T-helper 17 cell (primary cell): ENCODE data around the gene CRB2. TPM values are rescaled to one million over a fixed set of nuclear protein-coding genes. Genes with fewer than 3 reads are reported as not detected.
A peak's percentile ranks its signal among the peaks of the same experiment; 100 is the strongest.

Experiments used
- ATAC-seq: fragments of 150-1000 bp; cut with Tn5 transposase; 2 replicates; pipeline ENCODE4 v1.10.0; 2021; ENCODE audit warnings: mild to moderate bottlenecking, moderate library complexity
- DNase-seq, 3 donors: peaks; one replicate each; pipeline versions ENCODE4 v3.0.0 to v3.0.0-alpha.2; 2020 to 2021
- H3K9me3 ChIP-seq: one replicate; pipeline ENCODE4 v1.7.0; 2013; ENCODE audit warnings: low read length, mild to moderate bottlenecking; ENCODE audit not compliant: control insufficient read depth, poor library complexity, severe bottlenecking
- H3K27ac Mint-ChIP-seq: one replicate; pipeline ENCODE4 v1.8.0; 2022; ENCODE audit warnings: mild to moderate bottlenecking, moderate library complexity, mixed read lengths
- H3K27me3 Mint-ChIP-seq: one replicate; pipeline ENCODE4 v1.8.0; 2022; ENCODE audit warnings: mixed read lengths
- H3K36me3 Mint-ChIP-seq: one replicate; pipeline ENCODE4 v1.8.0; 2022; ENCODE audit warnings: low read depth, mixed read lengths
- H3K4me1 Mint-ChIP-seq: one replicate; pipeline ENCODE4 v1.8.0; 2022; ENCODE audit warnings: mild to moderate bottlenecking, mixed read lengths
- H3K4me3 Mint-ChIP-seq: one replicate; pipeline ENCODE4 v1.8.0; 2022; ENCODE audit warnings: mild to moderate bottlenecking, moderate library complexity, mixed read lengths
- total RNA-seq, 4 donors: library from RNA in 2 of 4; stranded (reverse) in 2 of 4; gene quantifications; one replicate each; pipeline ENCODE4 v1.2.3 and lab custom pipeline; 2022 to 2026

CRB2 gene
- total RNA-seq, 2 donors from 2014 or later = not detected

GRCh38 chr9:123335193-123335985 is 20.6 kb upstream of the CRB2 start:
- DNase-seq = no peak
- H3K9me3 ChIP-seq = no peaks in the 10 kb centered on the region
- H3K4me1 Mint-ChIP-seq = peaks cover 21% of the 10 kb centered on the region
- no peak for ATAC-seq
- no peaks in the 10 kb centered on the region for H3K27me3 Mint-ChIP-seq
- H3K4me3 Mint-ChIP-seq = no peak overlapping the region
- H3K27ac Mint-ChIP-seq = no peak overlapping the region
- H3K36me3 Mint-ChIP-seq = no peaks in the 10 kb centered on the region

GRCh38 chr9:123335986-123336329 is 20.0 kb upstream of the CRB2 start:
- ATAC-seq = no peak
- DNase-seq = no peak
- no peaks in the 10 kb centered on the region for H3K9me3 ChIP-seq
- Mint-ChIP-seq H3K27me3 (no peaks in the 10 kb centered on the region), H3K27ac (no peak overlapping the region), H3K4me3 (no peak overlapping the region), H3K36me3 (no peaks in the 10 kb centered on the region), H3K4me1 (peaks cover 26% of the 10 kb centered on the region)

GRCh38 chr9:123336449-123336848 is 19.5 kb upstream of the CRB2 start:
- Mint-ChIP-seq H3K36me3 (no peaks in the 10 kb centered on the region), H3K4me3 (no peak overlapping the region), H3K27ac (peak overlapping the region; percentile 29), H3K4me1 (peaks cover 28% of the 10 kb centered on the region), H3K27me3 (no peaks in the 10 kb centered on the region)
- H3K9me3 ChIP-seq = no peaks in the 10 kb centered on the region
- ATAC-seq (no peak), DNase-seq (no peak)

GRCh38 chr9:123336959-123337358 is 19.0 kb upstream of the CRB2 start:
- Mint-ChIP-seq H3K27me3 (no peaks in the 10 kb centered on the region), H3K4me3 (no peak overlapping the region), H3K27ac (peak overlapping the region; percentile 29), H3K4me1 (peaks cover 28% of the 10 kb centered on the region), H3K36me3 (no peaks in the 10 kb centered on the region)
- no peak for DNase-seq
- H3K9me3 ChIP-seq = no peaks in the 10 kb centered on the region
- no peak for ATAC-seq

GRCh38 chr9:123337971-123338370 is 18.0 kb upstream of the CRB2 start:
- ATAC-seq = no peak
- H3K4me3 Mint-ChIP-seq = no peak overlapping the region
- no peaks in the 10 kb centered on the region for H3K36me3 Mint-ChIP-seq
- H3K9me3 ChIP-seq = no peaks in the 10 kb centered on the region
- H3K4me1 Mint-ChIP-seq = peaks cover 30% of the 10 kb centered on the region
- H3K27ac Mint-ChIP-seq = no peak overlapping the region
- no peaks in the 10 kb centered on the region for H3K27me3 Mint-ChIP-seq
- DNase-seq = no peak

- Mint-ChIP-seq H3K4me3 (peak overlapping the region; percentile 92), H3K4me1 (peaks cover 30% of the 10 kb centered on the region)
- ATAC-seq = peak; percentile 67
These were observed 17.0 kb upstream of the CRB2 start for GRCh38 chr9:123338710-123339665.

GRCh38 chr9:123339666-123340510 is 16.1 kb upstream of the CRB2 start:
- Mint-ChIP-seq H3K4me1 (peaks cover 27% of the 10 kb centered on the region), H3K36me3 (no peaks in the 10 kb centered on the region), H3K27me3 (no peaks in the 10 kb centered on the region), H3K27ac (peak overlapping the region; percentile 98), H3K4me3 (peak overlapping the region; percentile 92)
- H3K9me3 ChIP-seq = no peaks in the 10 kb centered on the region
- DNase-seq (no peak), ATAC-seq (peak; percentile 56)

More at GRCh38 chr9:123338710-123339665, 17.0 kb upstream of the CRB2 start:
- Mint-ChIP-seq H3K27me3 (no peaks in the 10 kb centered on the region), H3K36me3 (no peaks in the 10 kb centered on the region), H3K27ac (peak overlapping the region; percentile 98)
- DNase-seq = no peak
- H3K9me3 ChIP-seq = no peaks in the 10 kb centered on the region

- no peaks in the 10 kb centered on the region for H3K9me3 ChIP-seq
- Mint-ChIP-seq H3K27ac (peak overlapping the region; percentile 98), H3K4me1 (peaks cover 25% of the 10 kb centered on the region), H3K4me3 (no peak overlapping the region), H3K36me3 (no peaks in the 10 kb centered on the region), H3K27me3 (no peaks in the 10 kb centered on the region)
- ATAC-seq (no peak), DNase-seq (no peak)
These were observed 14.2 kb upstream of the CRB2 start for GRCh38 chr9:123341816-123342215.

GRCh38 chr9:123342247-123342646 is 13.8 kb upstream of the CRB2 start:
- no peaks in the 10 kb centered on the region for H3K9me3 ChIP-seq
- no peaks in the 10 kb centered on the region for H3K27me3 Mint-ChIP-seq
- no peak for DNase-seq

GRCh38 chr9:123343443-123344191 is 12.4 kb upstream of the CRB2 start:
- Mint-ChIP-seq H3K27ac (no peak overlapping the region), H3K27me3 (no peaks in the 10 kb centered on the region), H3K4me1 (peaks cover 25% of the 10 kb centered on the region), H3K36me3 (no peaks in the 10 kb centered on the region), H3K4me3 (no peak overlapping the region)
- DNase-seq = no peak
- peak; percentile 14 for ATAC-seq
- no peaks in the 10 kb centered on the region for H3K9me3 ChIP-seq

More at GRCh38 chr9:123342247-123342646, 13.8 kb upstream of the CRB2 start:
- peak overlapping the region; percentile 98 for H3K27ac Mint-ChIP-seq
- no peaks in the 10 kb centered on the region for H3K36me3 Mint-ChIP-seq
- ATAC-seq = no peak
- H3K4me3 Mint-ChIP-seq = no peak overlapping the region
- peaks cover 25% of the 10 kb centered on the region for H3K4me1 Mint-ChIP-seq

GRCh38 chr9:123344192-123344949 is 11.6 kb upstream of the CRB2 start:
- Mint-ChIP-seq H3K36me3 (no peaks in the 10 kb centered on the region), H3K4me1 (peaks cover 20% of the 10 kb centered on the region), H3K4me3 (no peak overlapping the region), H3K27me3 (no peaks in the 10 kb centered on the region), H3K27ac (no peak overlapping the region)
- DNase-seq (no peak), ATAC-seq (no peak)
- H3K9me3 ChIP-seq = no peaks in the 10 kb centered on the region

- Mint-ChIP-seq H3K4me3 (no peak overlapping the region), H3K4me1 (peaks cover 14% of the 10 kb centered on the region), H3K27ac (no peak overlapping the region), H3K27me3 (peaks cover 7% of the 10 kb centered on the region), H3K36me3 (no peaks in the 10 kb centered on the region)
- DNase-seq = no peak
- ATAC-seq = no peak
- no peaks in the 10 kb centered on the region for H3K9me3 ChIP-seq
These were observed 10.4 kb upstream of the CRB2 start for GRCh38 chr9:123345567-123345955.
